Measurements from ENCODE around the gene KLHL30. TPM values are rescaled to one million over a fixed set of nuclear protein-coding genes. Genes with fewer than 3 reads are reported as not detected.

KLHL30 gene
- total RNA-seq, 4 donors from 2014 or later: 0.13 to 0.64 (median 0.34) TPM

GRCh38 chr2:238119756-238120462, 18.6 kb upstream of the KLHL30 start:
- 40 to 59% methylated on average over 11 to 14 of the region's 15 CpGs for WGBS, 2 donors
- TF ChIP-seq CTCF (IDR thresholded peaks at IDR 0.05): no peak
- no peak for TF ChIP-seq POLR2A (IDR thresholded peaks at IDR 0.05)
- intact Hi-C loops (cut with DNase I; ENCODE audit: low total_unique reads): no loop called here
- H3K4me3 ChIP-seq (ENCODE audit: low read depth, poor library complexity, severe bottlenecking): no peak overlapping the region
- no peak for DNase-seq (ENCODE audit: low spot score in 2 of 2)

GRCh38 chr2:238120463-238121298, 17.8 kb upstream of the KLHL30 start:
- intact Hi-C loops (cut with DNase I; ENCODE audit: low total_unique reads): no loop called here
- no peak overlapping the region for H3K4me3 ChIP-seq (ENCODE audit: low read depth, poor library complexity, severe bottlenecking)
- TF ChIP-seq CTCF (IDR thresholded peaks at IDR 0.05): no peak
- no peak for TF ChIP-seq POLR2A (IDR thresholded peaks at IDR 0.05)
- no peak for DNase-seq (ENCODE audit: low spot score in 2 of 2)
- WGBS, 2 donors: 26 to 36% methylated on average over 13 to 25 of the region's 30 CpGs

GRCh38 chr2:238121511-238122286, 16.8 kb upstream of the KLHL30 start:
- no peak overlapping the region for H3K4me3 ChIP-seq (ENCODE audit: low read depth, poor library complexity, severe bottlenecking)
- DNase-seq (ENCODE audit: low spot score in 2 of 2): no peak
- intact Hi-C loops (cut with DNase I; ENCODE audit: low total_unique reads): no loop called here
- 84 to 92% methylated on average over 24 to 27 of the region's 27 CpGs for WGBS, 2 donors
- TF ChIP-seq POLR2A (IDR thresholded peaks at IDR 0.05): no peak
- TF ChIP-seq CTCF (IDR thresholded peaks at IDR 0.05): no peak

GRCh38 chr2:238122287-238123217, 15.9 kb upstream of the KLHL30 start:
- H3K4me3 ChIP-seq (ENCODE audit: low read depth, poor library complexity, severe bottlenecking): no peak overlapping the region
- no peak for DNase-seq (ENCODE audit: low spot score in 2 of 2)
- WGBS, 2 donors: 81 to 82% methylated on average over 21 to 29 of the region's 29 CpGs
- TF ChIP-seq CTCF (IDR thresholded peaks at IDR 0.05) (no peak), POLR2A (IDR thresholded peaks at IDR 0.05) (no peak)
- intact Hi-C loops (cut with DNase I; ENCODE audit: low total_unique reads): no loop called here
